Hematopoietic multipotent progenitor cell treated with erythropoietin and hydrocortisone succinate and interleukin-3 and kit ligand, for 6 days (in vitro differentiated cells): ENCODE results near the gene NPAS4.
"Not testable (repeated sequence)": the region's sequence is repeated elsewhere in the genome, so short reads cannot be mapped to it uniquely, and the experiment has no call there.

ENCODE experiments used
- DNase-seq: peaks from one replicate; pipeline ENCODE4 v3.0.0-alpha.2; 2015

The NPAS4 gene

DNA sequence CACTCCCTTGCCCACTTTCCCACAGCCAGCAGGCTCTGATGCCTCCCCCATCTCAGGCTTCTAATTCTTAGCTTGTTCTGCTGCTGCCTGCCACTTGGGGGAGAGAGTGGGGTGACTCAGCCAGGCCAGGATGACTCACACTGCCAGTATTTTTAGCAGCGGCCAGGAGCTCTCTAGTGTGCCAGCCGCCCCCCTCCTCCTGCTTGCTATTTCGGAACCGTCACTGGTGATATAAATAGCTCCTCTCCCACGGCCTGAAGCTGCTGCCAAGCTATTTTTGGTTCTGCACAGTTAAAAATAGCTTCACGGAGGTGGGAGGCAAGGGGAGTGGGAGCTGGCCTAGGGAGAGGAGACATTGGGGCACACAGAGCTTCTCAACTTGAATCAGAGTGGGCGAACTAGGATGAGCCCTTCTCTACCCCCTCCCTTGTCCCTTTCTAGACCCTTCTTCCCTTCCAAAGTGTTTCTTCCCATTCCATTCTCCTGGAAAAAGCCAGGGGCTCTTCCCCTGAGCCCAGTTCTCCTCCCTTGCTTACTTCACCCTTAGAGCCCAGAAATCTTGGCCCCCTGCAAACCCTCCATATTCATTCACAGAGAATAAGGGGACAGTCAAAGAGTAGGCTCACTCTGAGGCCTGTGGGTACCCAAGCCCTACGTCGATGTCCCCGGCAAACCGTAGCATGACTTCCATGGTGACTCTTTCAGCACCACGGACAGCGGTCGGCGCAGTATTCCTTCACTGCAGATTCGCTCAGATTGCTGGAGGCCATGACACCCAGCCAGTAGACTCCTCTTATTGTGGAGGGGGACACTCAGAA is 2.5 kb upstream of the NPAS4 start:
- DNase-seq, result peak; percentile 90

DNA sequence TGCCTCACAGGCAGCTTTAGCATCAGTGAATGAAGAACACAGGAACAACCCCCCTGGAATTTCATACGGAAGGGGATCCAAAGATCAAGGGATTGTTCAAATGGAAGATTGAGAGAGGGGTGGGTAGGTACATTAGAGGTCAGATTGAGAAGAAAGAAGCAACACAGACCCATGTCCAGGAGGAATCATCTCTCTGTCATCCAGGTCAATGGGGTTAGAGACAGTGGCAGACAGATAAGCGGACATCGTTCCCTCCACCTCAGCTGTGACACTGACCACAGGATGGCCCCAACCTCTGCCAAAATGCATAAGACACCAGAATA is 1.9 kb upstream of the NPAS4 start:
- DNase-seq, result no peak

DNA sequence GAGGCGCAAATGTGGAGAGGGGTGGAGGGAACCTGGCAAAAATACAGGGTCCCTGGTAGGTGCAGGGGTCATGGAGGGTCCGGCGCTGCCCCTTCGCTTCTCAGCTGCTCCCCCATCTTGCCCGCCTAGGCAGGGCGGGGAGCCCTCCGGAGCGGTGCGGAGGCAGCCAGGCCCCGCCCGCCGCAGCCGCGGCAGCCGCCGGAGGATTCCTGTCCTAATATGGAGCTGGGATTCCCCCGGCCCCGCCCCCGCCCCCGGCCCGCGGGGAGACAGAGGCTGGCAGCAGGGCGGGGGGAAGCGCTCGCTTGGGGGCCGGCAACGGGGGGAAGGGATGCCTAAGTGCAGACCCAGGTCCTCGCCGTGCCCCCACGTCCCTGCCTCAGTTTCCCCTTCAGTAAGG is 1.0 kb upstream of the NPAS4 start:
- no peak for DNase-seq

DNA sequence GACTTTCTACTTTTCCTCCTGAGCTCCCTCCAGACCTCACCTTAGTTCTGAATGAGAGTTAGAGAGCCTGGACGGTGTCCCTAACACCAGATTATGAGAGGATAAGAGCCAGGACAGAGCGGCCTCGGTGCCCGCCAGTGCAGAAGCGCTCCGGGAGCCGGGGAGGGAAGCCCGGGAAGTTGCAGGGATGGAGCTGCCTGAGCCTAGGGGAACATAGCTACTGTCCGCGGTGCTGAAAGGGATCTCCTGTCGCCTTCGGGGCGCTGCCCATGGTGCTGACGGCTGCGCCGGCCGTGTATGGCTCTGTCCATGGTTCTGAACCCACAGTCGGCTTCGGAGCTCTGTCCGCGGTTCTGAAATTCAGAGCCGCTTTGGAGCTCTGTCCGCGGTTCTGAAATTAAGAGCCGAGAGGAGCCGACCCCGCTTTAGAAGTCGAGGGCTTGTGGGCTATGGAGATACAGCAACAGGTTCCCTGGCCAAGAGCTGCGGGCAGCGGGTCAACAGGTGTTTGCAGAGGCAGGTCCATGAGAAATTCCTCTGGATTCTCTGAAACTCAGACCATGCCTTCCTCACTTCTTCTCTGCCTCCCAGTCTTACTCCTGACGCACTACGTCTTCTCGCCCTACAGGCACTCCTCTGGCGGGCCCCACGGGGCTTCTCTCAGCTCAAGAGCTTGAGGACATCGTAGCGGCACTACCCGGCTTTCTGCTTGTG is 814 bp downstream of the NPAS4 start:
- DNase-seq, result peak; percentile 95

DNA sequence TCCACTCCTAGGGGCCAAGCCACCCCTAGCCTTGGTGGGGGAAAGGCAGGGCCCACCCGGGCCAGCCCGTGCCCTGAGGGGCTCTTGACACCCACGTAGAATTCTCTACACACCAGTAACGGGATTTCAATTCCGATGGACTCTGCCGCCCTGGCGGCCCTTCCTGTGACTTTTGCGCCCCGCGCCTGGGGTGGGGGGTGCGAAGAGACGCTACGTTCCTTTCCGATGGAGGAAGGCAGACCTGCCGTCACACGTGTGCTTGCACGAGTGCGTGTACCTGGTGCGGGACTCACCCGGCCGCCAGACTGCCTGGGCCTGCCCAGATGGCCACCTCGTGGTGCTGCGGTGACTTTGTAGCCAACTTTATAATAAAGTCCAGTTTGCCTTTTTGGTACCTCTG is 5.5 kb downstream of the NPAS4 start:
- DNase-seq, result no peak

DNA sequence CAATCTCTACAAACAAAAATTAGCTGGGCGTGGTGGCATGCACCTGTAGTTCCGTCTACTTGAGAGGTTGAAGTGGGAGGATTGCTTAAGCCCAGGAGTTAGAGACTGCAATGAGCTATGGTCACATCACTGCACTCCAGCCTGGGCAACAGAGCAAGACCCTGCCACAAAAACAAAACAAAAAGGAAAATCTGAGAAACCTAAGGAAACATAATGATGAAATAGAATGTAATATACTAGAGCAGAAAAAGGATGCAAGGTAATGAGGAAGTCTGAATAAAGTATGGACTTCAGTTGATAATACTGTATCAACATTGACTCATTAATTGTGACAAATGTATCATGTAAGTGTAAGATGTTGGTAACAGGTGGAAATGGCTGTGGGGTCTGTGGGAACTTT is 8.1 kb downstream of the NPAS4 start:
- no peak for DNase-seq

DNA sequence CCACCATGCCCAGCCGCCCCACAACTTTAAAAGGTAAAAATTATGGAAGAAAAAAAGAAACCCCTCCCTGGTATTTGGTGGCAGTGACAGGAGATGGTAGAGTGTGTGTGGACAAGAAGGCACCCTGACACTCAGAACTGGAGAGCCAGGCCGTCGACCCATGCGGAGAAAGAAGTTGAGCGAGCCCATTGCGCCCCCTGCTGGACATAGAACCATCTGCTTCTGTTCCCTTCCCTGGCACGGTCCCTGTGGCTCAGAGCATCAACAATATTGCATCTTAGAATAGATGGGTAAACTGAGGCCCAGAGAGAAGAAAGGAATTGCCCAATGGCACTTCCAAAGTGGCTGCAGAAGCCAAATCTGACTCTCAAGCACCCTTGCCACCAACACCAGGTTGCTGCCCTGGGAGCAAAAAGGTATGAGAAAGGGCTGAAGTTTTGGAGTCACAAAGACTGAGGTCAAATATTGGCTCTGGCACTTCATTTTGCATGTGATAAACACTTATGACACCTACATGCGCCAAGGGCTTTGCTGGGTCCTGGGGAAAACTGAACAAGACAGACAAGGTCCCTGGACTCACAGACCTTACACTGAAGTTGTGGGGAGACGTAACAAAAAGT is 9.3 kb downstream of the NPAS4 start:
- peak; percentile 92 for DNase-seq

DNA sequence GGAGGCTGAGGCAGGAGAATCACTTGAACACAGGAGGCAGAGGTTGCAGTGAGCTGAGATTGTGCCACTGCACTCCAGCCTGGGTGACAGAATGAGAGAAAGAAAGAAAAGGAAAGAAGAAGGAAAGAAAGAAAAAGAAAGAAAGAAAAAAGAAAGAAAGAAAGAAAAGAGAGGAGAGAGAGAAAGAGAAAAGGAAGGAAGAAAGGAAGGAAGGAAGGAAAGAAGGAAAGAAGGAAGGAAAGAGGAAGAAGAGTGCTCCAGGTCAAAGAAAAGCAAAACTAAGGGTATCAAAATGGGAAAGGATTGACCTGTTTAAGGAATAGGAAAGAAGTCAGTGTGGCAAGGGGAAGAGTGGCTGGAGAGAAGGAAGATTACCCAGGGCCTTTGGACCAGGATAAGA is 10.5 kb downstream of the NPAS4 start:
- DNase-seq, result not testable (repeated sequence)

DNA sequence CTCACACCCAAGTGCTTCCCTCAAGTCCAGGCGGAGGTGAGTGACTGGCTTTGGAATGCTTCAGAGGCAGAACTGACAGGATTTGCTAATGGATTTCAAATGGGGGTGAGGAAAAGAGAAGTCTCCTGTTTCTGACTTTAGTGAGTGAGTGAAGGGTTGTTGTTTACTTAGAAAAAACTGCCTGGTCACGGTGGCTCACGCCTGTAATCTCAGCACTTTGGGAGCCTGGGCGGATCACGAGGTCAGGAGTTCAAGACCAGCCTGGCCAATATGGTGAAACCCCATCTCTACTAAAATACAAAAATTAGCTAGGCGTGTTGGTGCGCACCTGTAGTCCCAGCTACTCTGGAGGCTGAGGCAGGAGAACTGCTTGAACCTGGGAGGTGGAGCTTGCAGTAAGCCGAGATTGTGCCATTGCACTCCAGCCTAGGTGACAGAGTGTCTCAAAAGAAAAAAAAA is 11.1 kb downstream of the NPAS4 start:
- DNase-seq, result not testable (repeated sequence)

DNA sequence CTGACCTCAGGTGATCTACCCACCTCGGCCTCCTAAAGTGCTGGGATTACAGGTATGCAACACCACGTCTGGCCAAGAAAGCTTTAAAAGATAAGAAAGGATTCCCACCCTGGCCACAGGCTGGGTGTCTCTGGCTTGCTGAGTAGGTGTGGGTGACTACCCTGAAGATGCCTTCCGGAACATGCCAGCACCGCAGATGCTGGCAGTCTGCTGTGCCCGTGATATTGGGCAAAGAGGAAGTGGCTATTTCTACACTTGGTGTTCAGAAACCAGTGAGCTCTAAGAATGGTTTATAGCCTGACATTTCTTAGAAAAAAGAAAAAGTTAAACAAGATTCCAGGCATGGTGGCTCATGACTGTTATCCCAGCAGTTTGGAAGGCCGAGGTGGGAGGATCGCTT is 11.8 kb downstream of the NPAS4 start:
- DNase-seq, result peak; percentile 59

DNA sequence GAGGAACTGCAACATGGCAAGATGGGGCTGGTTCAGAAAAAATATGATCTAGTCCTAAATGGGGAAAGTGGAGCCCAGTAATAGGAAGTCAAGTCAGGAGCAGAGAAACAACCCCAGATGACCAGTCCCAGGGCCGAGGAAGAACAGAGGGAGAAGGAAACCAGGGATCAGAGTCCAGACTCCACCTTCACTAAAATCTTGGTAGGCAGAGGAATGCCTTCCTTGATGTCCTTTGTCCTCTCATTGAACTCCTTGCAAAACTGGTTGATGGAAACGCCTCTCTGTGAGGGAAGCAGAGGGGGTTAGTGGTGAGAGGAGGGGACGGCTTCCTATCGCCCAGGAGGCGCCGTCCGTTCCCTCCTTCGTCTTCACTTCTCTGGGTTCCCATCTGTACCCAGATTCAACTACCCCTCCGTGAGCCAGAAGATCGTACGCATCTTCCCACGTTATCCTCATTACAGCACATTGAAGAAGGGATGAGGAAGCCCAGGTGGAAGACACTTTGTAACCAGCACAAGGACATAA is 17.2 kb downstream of the NPAS4 start:
- peak; percentile 26 for DNase-seq

DNA sequence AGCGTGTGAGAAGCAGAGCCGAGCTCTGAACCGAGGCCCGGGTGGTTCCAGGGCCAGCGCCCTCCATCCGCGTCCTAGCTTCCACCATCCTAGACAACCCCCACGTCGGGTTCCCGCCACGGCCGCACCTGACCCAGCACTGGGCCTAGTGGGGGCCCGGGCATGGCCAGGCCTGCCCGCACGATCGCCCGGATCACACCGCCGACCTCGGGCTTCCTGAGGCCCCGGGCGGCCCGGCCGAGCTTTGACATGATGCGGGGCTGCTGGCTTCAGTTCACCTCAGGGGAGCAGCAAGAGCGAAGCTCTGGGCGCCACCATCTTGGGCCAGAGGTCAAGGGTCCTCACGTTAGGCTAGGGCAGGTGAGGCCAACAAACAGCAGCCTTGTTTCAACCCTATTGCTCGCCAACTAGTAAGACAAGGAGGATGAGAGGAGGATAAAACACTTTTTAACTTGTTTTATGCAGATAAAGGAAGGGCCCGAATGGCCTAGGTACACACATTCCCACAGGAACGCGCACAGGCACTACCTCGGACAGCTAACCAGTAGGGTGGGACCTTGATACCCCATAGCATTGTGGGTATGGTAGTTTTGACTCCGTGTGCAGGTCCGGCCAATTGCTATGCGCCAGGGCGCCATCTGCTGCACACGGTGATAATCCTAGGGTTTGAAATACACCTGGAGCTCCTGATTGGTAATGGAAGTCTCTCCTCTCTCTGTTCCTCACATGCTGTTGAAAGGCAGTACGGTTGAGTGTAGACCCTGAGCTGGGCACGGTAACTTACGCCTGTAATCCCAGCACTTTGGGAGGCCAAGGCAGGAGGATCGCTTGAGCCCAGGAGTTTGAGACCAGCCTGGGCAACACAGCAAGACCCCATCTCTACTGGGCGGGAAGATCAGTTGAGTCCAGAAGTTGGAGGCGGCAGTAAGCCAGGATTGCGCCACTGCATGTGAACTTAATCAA is 17.9 kb downstream of the NPAS4 start, which contains the start of gene MRPL11:
MRPL11 (minus strand) TSS at position 345 of the 963 bp plus-strand sequence; CDS start at position 251, 94 bp downstream.
- DNase-seq, result peak; percentile 97

DNA sequence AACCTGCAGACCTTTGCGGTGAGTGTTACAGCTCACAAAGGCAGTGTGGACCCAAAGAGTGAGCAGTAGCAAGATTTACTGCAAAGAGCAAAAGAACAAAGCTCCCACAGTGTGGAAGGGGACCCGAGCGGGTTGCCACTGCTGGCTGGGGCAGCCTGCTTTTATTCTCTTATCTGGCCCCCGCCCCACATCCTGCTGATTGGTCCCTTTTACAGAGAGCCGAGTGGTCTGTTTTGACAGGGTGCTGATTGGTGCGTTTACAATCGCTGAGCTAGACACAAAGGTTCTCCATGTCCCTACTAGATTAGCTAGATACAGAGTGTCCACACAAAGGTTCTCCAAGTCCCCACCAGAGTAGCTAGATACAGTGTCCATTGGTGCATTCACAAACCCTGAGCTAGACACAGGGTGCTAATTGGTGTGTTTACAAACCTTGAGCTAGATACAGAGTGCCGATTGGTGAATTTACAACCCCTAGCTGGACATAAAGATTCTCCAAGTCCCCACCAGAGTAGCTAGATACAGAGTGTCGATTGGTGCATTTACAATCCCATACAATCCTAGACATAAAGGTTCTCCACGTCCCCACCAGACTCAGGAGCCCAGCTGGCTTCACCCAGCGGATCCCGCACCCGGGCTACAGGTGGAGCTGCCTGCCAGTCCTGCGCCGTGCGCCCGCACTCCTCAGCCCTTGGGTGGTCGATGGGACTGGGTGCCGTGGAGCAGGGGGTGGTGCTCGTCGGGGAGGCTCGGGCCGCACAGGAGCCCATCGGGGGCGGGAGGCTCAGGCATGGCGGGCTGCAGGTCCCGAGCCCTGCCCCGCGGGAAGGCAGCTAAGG is 19.5 kb downstream of the NPAS4 start:
- DNase-seq, result not testable (repeated sequence)

DNA sequence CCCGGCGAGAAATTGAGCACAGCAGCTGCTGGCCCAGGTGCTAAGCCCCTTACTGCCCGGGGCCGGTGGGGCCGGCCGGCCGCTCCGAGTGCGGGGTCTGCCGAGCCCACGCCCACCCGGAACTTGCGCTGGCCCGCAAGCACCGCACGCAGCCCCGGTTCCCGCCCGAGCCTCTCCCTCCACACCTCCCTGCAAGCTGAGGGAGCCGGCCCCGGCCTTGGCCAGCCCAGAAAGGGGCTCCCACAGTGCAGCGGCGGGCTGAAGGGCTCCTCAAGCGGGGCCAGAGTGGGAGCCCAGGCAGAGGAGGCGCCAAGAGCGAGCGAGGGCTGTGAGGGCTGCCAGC is 20.1 kb downstream of the NPAS4 start:
- DNase-seq, result not testable (repeated sequence)

DNA sequence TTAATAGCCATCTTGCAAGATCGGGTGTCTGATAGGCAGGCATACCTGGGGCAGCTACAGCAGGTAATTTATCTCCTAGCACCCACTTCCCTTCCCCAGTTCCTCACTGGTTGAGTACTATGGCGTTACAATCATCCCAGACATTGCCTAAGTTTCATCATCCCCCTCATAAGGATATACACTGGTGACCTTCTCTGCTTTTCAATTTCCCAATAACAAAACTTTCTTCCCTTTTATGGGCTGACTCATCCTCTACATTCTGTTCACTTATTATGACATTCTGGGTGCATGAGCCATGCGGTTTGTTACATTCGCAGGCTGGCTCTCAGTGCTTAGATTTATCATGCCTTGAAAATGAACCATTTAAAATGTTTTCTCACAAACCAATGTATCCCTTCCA is 22.8 kb downstream of the NPAS4 start:
- DNase-seq, result peak; percentile 26

DNA sequence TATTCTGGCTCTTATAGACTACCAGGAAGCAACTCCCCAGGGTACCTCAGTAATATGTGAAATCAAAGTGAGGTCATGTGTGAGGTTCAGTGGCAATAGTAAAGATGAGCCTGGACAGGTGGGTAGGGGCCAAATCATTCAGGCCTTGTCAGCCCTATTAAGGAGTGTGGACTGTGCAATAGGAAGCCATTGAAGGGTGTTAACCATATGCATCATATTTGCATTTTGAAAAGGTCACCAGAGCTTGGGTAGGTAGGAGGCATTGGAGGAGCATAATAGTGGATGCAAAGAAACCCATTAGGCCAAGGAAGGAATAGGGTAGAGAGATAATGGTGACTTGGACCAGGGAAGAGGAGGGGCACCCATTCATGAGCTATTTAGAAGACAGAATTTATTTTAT is 26.2 kb downstream of the NPAS4 start:
- no peak for DNase-seq

DNA sequence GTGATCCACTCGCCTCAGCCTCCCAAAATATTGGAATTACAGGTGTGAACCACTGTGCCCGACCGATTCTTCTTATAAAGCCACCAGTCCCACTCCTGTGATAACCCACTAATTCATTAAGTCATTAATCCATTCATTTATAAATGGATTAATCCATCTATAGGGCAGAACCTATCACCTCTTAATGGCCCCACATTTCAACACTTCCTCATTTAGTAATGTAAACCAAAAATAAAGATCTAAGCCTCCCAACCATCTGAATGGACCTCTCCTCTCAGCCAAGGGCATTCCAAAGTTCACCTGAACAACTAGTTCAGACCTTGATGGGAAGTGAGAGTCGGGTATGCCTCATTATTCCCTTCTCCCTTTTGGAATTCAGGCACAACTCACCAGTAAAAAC is 27.7 kb downstream of the NPAS4 start:
- no peak for DNase-seq

DNA sequence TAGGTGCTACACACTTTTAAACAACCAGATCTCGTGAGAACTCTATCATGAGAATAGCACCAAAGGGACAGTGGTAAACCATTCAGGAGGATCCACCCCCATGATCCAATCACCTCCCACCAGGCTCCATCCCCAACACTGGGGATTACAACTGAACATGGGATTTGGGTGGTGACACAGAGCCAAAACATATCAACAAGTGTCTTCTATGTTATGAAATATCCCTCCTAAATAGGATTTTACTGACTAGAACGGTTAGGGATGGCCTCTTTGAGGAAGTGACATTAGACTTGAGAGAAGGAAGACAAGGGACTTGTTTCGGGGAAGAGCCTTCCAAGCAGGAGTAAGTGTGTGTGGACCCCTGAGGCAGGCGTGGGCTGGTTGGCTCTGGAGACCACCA is 29.7 kb downstream of the NPAS4 start:
- DNase-seq, result no peak

DNA sequence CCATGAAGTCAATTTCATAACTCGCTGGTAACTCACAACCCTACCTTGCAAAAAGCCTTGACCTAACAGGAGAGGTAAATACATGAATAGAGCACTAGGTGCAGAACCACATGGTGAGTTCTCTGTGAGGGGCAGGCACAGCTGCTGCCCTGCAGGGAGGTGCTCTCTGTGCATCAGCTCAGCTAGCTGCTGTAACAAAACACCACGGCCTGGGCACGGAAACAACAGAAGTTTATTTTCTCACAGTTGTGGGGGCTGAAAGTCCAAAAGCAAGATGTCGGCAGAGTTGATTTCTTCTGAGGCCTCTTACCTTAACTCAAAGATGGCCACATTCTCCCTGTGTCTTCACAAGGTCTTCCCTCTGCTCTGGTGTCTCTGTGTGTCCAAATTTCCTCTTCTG is 30.8 kb downstream of the NPAS4 start:
- no peak for DNase-seq

DNA sequence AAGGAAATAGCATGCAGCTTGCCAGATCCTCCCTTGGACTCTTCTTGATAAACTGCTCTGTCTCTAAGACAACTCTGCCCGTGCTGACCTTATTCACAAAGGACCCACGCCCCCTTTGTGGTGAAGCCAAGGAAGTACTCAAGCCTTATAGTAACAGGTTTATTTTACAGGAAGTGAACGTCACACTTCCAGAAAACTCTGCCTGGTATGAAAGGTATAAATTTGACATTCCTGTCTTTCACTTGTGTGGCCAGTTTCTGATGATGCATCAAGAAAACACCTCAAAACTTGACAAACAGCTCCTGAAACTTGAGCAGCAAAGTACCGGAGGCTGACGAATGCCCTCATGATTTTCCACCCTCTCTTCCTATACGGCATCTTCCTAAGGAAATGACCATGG is 33.4 kb downstream of the NPAS4 start:
- DNase-seq, result no peak

DNA sequence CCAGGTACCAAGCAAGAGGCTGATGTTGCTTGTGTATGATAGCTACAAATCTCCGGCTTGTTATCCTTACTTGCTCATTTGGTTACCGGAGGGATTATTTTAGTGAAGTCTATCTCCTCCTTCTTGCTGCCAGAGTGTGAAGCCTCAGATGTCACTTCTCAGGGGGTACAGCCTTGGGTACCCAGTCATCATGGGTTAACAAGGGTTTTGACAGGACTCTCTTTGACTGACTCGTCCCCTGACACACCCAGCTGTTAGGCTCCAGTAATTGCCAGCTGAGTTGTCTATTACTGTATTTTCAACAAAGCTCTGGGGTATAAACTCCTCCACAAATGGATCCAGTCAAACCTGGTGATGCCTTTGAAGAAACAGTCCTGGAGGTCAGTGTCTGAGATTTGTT is 34.0 kb downstream of the NPAS4 start:
- no peak for DNase-seq

DNA sequence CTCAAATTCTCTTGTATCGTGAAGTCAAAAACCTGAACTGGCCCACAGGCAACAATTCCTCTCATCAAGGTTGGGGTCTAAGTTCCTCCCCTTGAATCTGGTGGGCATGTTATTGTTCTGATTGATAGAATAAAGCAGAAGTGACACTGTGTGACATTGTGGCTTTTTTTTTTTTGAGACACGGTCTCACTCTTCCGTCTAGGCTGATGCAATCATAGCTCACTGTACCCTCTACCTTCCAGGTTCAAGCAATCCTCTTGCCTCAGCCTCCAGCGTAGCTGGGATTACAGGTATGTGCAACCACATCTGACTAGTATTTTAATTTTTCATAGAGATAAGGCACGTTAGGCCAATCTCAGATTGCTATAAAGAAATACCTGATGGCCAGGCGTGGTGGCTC is 37.0 kb downstream of the NPAS4 start:
- DNase-seq, result peak; percentile 37
